HepG2 (cell line): ENCODE data around the gene HPCAL1. TPM values are rescaled to one million over a fixed set of nuclear protein-coding genes. Genes with fewer than 3 reads are reported as not detected.

Experiments used
- HDAC1 ChIP-seq: sonication (generic); formaldehyde crosslinking; IDR thresholded peaks from 2 replicates; pipeline ENCODE4 v1.5.1; 2020; ENCODE audit warnings: mild to moderate bottlenecking, missing genetic modification reagents
- KLF13 ChIP-seq: sonication (generic); formaldehyde crosslinking; IDR thresholded peaks from 2 replicates; pipeline ENCODE4 v1.4.0; 2020; ENCODE audit warnings: mild to moderate bottlenecking, missing genetic modification reagents
- KMT2B ChIP-seq: IDR thresholded peaks from 2 replicates; pipeline ENCODE4 v1.6.1; 2016; ENCODE audit warnings: missing genetic modification reagents, missing compliant biosample characterization
- MIER2 ChIP-seq: IDR thresholded peaks from 2 replicates; pipeline ENCODE4 v1.6.1; 2016; ENCODE audit warnings: missing biosample characterization, missing genetic modification reagents
- NR2F1 ChIP-seq, 2 experiments: fragments of 450-650 bp in 1 of 2; formaldehyde crosslinking in 1 of 2; IDR thresholded peaks; 2 replicates each; pipeline versions ENCODE4 v1.5.0 to v1.6.1; 2016 to 2020; ENCODE audit warnings: mild to moderate bottlenecking in 1 of 2, missing compliant biosample characterization in 1 of 2, missing genetic modification reagents in 1 of 2, moderate library complexity in 1 of 2
- RBM39 ChIP-seq: fragments of 200-400 bp; formaldehyde crosslinking; IDR thresholded peaks from one replicate; pipeline ENCODE4 v1.6.1; 2018; ENCODE audit warnings: antibody characterized with exemption, mild to moderate bottlenecking, low read depth, low read length; ENCODE audit not compliant: poor library complexity, severe bottlenecking
- SKI ChIP-seq: fragments of 450-650 bp; IDR thresholded peaks from one replicate; pipeline ENCODE4 v1.6.1; 2018; ENCODE audit warnings: mild to moderate bottlenecking; ENCODE audit not compliant: partially characterized antibody
- TCF12 ChIP-seq, 2 experiments: fragments of 450-650 bp in 1 of 2; sonication (generic) in 1 of 2; formaldehyde crosslinking in 1 of 2; IDR thresholded peaks; 2 replicates each; pipeline versions ENCODE4 v1.6.1 to v1.8.0; 2017 to 2022; ENCODE audit warnings: antibody characterized with exemption in 1 of 2, mild to moderate bottlenecking in 1 of 2, missing genetic modification reagents in 1 of 2, moderate library complexity in 1 of 2
- ZBTB7A ChIP-seq: sonication (generic); formaldehyde crosslinking; IDR thresholded peaks from 2 replicates; pipeline ENCODE4 v1.8.0; 2022; ENCODE audit warnings: mild to moderate bottlenecking, missing genetic modification reagents
- ZFP90 ChIP-seq: sonication (generic); formaldehyde crosslinking; IDR thresholded peaks from 2 replicates; pipeline ENCODE4 v1.8.0; 2022; ENCODE audit warnings: missing genetic modification reagents, mild to moderate bottlenecking, inconsistent platforms, borderline replicate concordance
- ZFY ChIP-seq: sonication (generic); formaldehyde crosslinking; IDR thresholded peaks from 2 replicates; pipeline ENCODE4 v1.4.0; 2020; ENCODE audit warnings: missing genetic modification reagents
- ZNF292 ChIP-seq: sonication (generic); formaldehyde crosslinking; IDR thresholded peaks from 2 replicates; pipeline ENCODE4 v1.8.1; 2022; ENCODE audit warnings: mild to moderate bottlenecking, low read depth, missing genetic modification reagents, borderline replicate concordance
- ZNF775 ChIP-seq: sonication (generic); formaldehyde crosslinking; IDR thresholded peaks from 2 replicates; pipeline ENCODE4 v1.4.0; 2020; ENCODE audit warnings: missing genetic modification reagents, mild to moderate bottlenecking, moderate library complexity, borderline replicate concordance
- ZNF839 ChIP-seq: sonication (generic); formaldehyde crosslinking; IDR thresholded peaks from 2 replicates; pipeline ENCODE4 v1.4.0; 2020; ENCODE audit warnings: missing genetic modification reagents, mild to moderate bottlenecking, borderline replicate concordance
- polyA plus RNA-seq, 8 experiments: library from polyadenylated mRNA; depleted of rRNA in 3 of 8; stranded (reverse) in 7 of 8; unstranded in 1 of 8; fragments of >200 nt; fragmentation: Illumina TruSeq in 4 of 8; extraction: Trizol in 4 of 8; gene quantifications; 2 replicates each; pipeline versions ENCODE4 v1.2.1 to v1.2.3, GENCODE V29; 2011 to 2016; ENCODE audit warnings: low read depth in 4 of 8, missing spikeins in 1 of 8, mixed read lengths in 1 of 8; ENCODE audit not compliant: insufficient read depth in 1 of 8
- total RNA-seq, 5 experiments: library from RNA; depleted of rRNA; stranded (reverse); fragments of >200 nt; fragmentation: Illumina TruSeq; extraction: Trizol; gene quantifications; 2 replicates each; pipeline ENCODE4 v1.2.3, GENCODE V29; 2016; ENCODE audit warnings: low read depth in 1 of 5
- TF ChIP-seq, protein P1 (sequence below): sonication (generic); formaldehyde crosslinking; IDR thresholded peaks from 2 replicates; pipeline ENCODE4 v1.5.0; 2020; ENCODE audit warnings: missing genetic modification reagents
- TF ChIP-seq, protein P2 (sequence below): sonication (generic); formaldehyde crosslinking; IDR thresholded peaks from 2 replicates; pipeline ENCODE4 v1.8.0; 2022; ENCODE audit warnings: low read depth, missing genetic modification reagents
- TF ChIP-seq, protein P3 (sequence below): sonication (generic); formaldehyde crosslinking; IDR thresholded peaks from 2 replicates; pipeline ENCODE4 v1.4.0; 2020; ENCODE audit warnings: missing genetic modification reagents
- TF ChIP-seq, protein P4 (sequence below): sonication (generic); formaldehyde crosslinking; IDR thresholded peaks from 2 replicates; pipeline ENCODE4 v1.4.0; 2020; ENCODE audit warnings: missing genetic modification reagents, borderline replicate concordance
- TF ChIP-seq, protein P5 (sequence below): IDR thresholded peaks from 2 replicates; pipeline ENCODE4 v1.6.1; 2016; ENCODE audit warnings: missing genetic modification reagents, missing compliant biosample characterization

Gene HPCAL1
- total and polyA plus RNA-seq, 2 of the 13 experiments (the other 11 are each of a cell fraction or from before 2014, with no cell fraction given) = 29.5 to 29.9 TPM

DNA sequence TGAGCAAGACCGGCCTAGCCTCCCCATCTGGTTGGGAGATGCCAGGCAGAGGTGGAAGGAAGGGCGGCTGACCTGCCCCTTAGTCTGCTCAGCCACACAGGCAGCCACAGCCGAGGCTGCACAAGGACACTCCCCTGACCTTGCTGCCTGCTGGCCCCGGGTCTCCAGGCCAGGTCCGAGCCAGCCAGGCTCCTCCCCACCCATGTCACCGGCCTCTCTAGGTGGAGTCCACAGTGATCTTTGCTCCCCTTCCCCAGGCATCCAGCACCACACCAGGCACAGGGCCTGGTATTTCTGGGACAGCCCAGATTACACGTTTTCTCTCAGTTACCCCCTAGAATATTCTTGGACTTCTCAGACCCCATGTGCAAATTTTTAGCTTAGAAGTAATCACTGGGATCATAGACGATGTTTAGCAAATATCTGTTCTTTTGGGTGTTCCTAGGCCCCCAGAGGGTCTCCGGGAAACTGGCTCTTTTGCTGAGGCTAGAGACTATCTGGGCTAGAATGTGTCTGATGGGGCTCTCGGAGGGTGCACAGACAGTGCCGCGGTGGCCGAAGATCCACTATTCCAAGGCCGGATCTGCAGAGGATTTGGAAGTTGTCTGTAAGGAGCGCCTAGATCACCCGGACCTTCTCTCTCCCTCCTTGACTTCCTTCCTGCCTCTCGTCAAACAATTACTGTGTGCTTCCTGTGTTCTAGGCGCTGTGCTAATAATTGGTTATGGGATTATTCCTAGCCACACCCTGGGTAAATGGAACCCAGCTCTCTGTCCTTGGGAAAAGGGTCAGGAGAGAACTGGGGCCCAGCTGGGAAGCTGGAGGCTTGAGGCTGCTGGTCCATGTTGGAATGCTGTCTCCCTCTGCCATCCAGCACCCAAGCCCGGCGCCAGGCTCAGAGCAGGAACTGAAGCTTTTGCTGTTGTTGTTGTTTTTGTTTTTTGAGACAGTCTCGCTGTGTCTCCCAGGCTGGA lies 98.6 kb downstream of the HPCAL1 start (continued):
- peak; percentile 28; the same call in 1 of the 2 replicates for TF ChIP-seq MIER2 (CRISPR knock-in tag)
- TF ChIP-seq, protein P1, sequence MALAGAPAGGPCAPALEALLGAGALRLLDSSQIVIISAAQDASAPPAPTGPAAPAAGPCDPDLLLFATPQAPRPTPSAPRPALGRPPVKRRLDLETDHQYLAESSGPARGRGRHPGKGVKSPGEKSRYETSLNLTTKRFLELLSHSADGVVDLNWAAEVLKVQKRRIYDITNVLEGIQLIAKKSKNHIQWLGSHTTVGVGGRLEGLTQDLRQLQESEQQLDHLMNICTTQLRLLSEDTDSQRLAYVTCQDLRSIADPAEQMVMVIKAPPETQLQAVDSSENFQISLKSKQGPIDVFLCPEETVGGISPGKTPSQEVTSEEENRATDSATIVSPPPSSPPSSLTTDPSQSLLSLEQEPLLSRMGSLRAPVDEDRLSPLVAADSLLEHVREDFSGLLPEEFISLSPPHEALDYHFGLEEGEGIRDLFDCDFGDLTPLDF (CRISPR knock-in tag) = 0 out of 2 replicates have a peak, but pooled peaks have one; percentile 25
- TF ChIP-seq, protein P2, sequence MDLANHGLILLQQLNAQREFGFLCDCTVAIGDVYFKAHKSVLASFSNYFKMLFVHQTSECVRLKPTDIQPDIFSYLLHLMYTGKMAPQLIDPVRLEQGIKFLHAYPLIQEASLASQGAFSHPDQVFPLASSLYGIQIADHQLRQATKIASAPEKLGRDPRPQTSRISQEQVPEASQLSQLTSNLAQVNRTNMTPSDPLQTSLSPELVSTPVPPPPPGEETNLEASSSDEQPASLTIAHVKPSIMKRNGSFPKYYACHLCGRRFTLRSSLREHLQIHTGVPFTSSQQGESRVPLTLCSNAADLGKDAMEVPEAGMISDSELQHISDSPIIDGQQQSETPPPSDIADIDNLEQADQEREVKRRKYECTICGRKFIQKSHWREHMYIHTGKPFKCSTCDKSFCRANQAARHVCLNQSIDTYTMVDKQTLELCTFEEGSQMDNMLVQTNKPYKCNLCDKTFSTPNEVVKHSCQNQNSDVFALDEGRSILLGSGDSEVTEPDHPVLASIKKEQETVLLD (CRISPR knock-in tag) = no peak
- TF ChIP-seq HDAC1 (CRISPR knock-in tag) = peak; percentile 63
- TF ChIP-seq ZNF775 (CRISPR knock-in tag) = peak; percentile 19; the same call in 1 of the 2 replicates
- no peak for TF ChIP-seq TCF12 (IDR thresholded peaks at IDR 0.05)
- TF ChIP-seq TCF12 (CRISPR knock-in tag; IDR thresholded peaks at IDR 0.05) = 0 out of 2 replicates have a peak, but pooled peaks have one; percentile 39
- 0 out of 4 replicates have a peak, but pooled peaks of 1 of the 2 experiments have one; percentile 43 for TF ChIP-seq NR2F1 (CRISPR knock-in tag; IDR thresholded peaks at IDR 0.05)
- TF ChIP-seq, protein P3, sequence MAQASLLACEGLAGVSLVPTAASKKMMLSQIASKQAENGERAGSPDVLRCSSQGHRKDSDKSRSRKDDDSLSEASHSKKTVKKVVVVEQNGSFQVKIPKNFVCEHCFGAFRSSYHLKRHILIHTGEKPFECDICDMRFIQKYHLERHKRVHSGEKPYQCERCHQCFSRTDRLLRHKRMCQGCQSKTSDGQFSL (CRISPR knock-in tag) = no peak
- TF ChIP-seq ZNF839 (CRISPR knock-in tag) = 0 out of 2 replicates have a peak, but pooled peaks have one; percentile 55
- peak; percentile 84 for TF ChIP-seq ZFY (CRISPR knock-in tag)
- TF ChIP-seq ZNF292 (CRISPR knock-in tag) = peak; percentile 73
- 0 out of 2 replicates have a peak, but pooled peaks have one; percentile 16 for TF ChIP-seq KMT2B (CRISPR knock-in tag)
- TF ChIP-seq, protein P4, sequence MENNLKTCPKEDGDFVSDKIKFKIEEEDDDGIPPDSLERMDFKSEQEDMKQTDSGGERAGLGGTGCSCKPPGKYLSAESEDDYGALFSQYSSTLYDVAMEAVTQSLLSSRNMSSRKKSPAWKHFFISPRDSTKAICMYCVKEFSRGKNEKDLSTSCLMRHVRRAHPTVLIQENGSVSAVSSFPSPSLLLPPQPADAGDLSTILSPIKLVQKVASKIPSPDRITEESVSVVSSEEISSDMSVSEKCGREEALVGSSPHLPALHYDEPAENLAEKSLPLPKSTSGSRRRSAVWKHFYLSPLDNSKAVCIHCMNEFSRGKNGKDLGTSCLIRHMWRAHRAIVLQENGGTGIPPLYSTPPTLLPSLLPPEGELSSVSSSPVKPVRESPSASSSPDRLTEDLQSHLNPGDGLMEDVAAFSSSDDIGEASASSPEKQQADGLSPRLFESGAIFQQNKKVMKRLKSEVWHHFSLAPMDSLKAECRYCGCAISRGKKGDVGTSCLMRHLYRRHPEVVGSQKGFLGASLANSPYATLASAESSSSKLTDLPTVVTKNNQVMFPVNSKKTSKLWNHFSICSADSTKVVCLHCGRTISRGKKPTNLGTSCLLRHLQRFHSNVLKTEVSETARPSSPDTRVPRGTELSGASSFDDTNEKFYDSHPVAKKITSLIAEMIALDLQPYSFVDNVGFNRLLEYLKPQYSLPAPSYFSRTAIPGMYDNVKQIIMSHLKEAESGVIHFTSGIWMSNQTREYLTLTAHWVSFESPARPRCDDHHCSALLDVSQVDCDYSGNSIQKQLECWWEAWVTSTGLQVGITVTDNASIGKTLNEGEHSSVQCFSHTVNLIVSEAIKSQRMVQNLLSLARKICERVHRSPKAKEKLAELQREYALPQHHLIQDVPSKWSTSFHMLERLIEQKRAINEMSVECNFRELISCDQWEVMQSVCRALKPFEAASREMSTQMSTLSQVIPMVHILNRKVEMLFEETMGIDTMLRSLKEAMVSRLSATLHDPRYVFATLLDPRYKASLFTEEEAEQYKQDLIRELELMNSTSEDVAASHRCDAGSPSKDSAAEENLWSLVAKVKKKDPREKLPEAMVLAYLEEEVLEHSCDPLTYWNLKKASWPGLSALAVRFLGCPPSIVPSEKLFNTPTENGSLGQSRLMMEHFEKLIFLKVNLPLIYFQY (CRISPR knock-in tag) = peak; percentile 64; the same call in 1 of the 2 replicates
- peak; percentile 56; the same call in 1 of the 2 replicates for TF ChIP-seq ZBTB7A
- peak; percentile 50 for TF ChIP-seq SKI
- TF ChIP-seq, protein P5, sequence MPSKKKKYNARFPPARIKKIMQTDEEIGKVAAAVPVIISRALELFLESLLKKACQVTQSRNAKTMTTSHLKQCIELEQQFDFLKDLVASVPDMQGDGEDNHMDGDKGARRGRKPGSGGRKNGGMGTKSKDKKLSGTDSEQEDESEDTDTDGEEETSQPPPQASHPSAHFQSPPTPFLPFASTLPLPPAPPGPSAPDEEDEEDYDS = peak; percentile 54; the same call in 1 of the 2 replicates
- 0 out of 2 replicates have a peak, but pooled peaks have one; percentile 57 for TF ChIP-seq KLF13 (CRISPR knock-in tag)
- TF ChIP-seq ZFP90 (CRISPR knock-in tag) = peak; percentile 28; the same call in 1 of the 2 replicates
- TF ChIP-seq RBM39 = no peak
